Activated naive CD4-positive, alpha-beta T cell (primary cell): Measurements from ENCODE around the gene SLC20A1.

Experiments
- DNase-seq, 4 experiments: peaks; one replicate each; lab custom pipeline; 2025; lab: John Stamatoyannopoulos, UW

Gene SLC20A1

GRCh38 chr2:112709703-112710102, 64.0 kb downstream of the SLC20A1 start:
- no peak for DNase-seq

- DNase-seq: no peak
Measured at GRCh38 chr2:112710956-112711750, 65.4 kb downstream of the SLC20A1 start.

GRCh38 chr2:112712465-112712864, 66.7 kb downstream of the SLC20A1 start:
- no peak for DNase-seq

GRCh38 chr2:112712903-112713584, 67.3 kb downstream of the SLC20A1 start:
- DNase-seq: no peak
